Panc1 (cell line): Measurements from ENCODE around the gene PLXNA2. TPM values are rescaled to one million over a fixed set of nuclear protein-coding genes. Genes with fewer than 3 reads are reported as not detected.

Experiments used
- ATAC-seq: fragments of 200-7000 bp; cut with Tn5 transposase; 2 replicates; pipeline ENCODE4 v1.9.1; 2020; ENCODE audit warnings: mild to moderate bottlenecking, moderate library complexity
- BruUV-seq: library from RNA; stranded (reverse); fragments of 400-500 nt; replicated peaks from 2 replicates; lab custom pipeline; 2021; lab: Mats Ljungman, UMichigan
- CTCF ChIA-PET: fragments of 300-600 bp; sonication (Branson Sonifier 250); formaldehyde crosslinking; loops from one replicate; lab custom pipeline; 2022; ENCODE audit warnings: antibody characterized with exemption; lab: Charles Lee
- POLR2A ChIA-PET: fragments of 300-600 bp; sonication (Branson Sonifier 250); formaldehyde crosslinking; loops from one replicate; lab custom pipeline; 2022; ENCODE audit warnings: antibody characterized with exemption; lab: Charles Lee
- DNase-seq: peaks from one replicate; pipeline ENCODE4 v3.0.0-alpha.2; 2010; ENCODE audit warnings: low read depth, low spot score
- H3K27ac ChIP-seq: 2 replicates; pipeline ENCODE4 v1.5.1; 2011; ENCODE audit warnings: mild to moderate bottlenecking, low read length, inconsistent platforms
- H3K27me3 ChIP-seq: fragments of 200-500 bp; sonication (Bioruptor generic); 2 replicates; pipeline ENCODE4 v1.6.0; 2014; ENCODE audit warnings: low read length, inconsistent platforms; ENCODE audit not compliant: control insufficient read depth, insufficient read depth
- H3K36me3 ChIP-seq: fragments of 200-500 bp; sonication (Bioruptor generic); 2 replicates; pipeline ENCODE4 v1.5.1; 2014; ENCODE audit warnings: inconsistent platforms, mild to moderate bottlenecking, low read length, moderate library complexity; ENCODE audit not compliant: control insufficient read depth, insufficient read depth
- H3K4me1 ChIP-seq: 2 replicates; pipeline ENCODE4 v1.5.1; 2011; ENCODE audit warnings: inconsistent platforms, mild to moderate bottlenecking, low read length, moderate library complexity; ENCODE audit not compliant: control insufficient read depth, insufficient read depth
- H3K4me3 ChIP-seq, 2 experiments: 2 replicates each; pipeline ENCODE4 v1.5.1; 2011 to 2012; ENCODE audit warnings: low read depth in 2 of 2, low read length in 2 of 2, mild to moderate bottlenecking in 2 of 2, inconsistent platforms in 1 of 2, moderate library complexity in 1 of 2
- H3K9me3 ChIP-seq: fragments of 200-500 bp; sonication (Bioruptor generic); 2 replicates; pipeline ENCODE4 v1.5.1; 2014; ENCODE audit warnings: low read depth, mild to moderate bottlenecking, inconsistent platforms, low read length, moderate library complexity; ENCODE audit not compliant: control insufficient read depth, insufficient read depth
- CTCF ChIP-seq: fragments of 450-650 bp; IDR thresholded peaks from 2 replicates; pipeline ENCODE4 v1.5.1; 2017; ENCODE audit warnings: mild to moderate bottlenecking
- POLR2AphosphoS5 ChIP-seq: IDR thresholded peaks from 2 replicates; pipeline ENCODE4 v1.6.1; 2012; ENCODE audit warnings: mild to moderate bottlenecking, low read depth, low read length, moderate library complexity
- REST ChIP-seq, 2 experiments: IDR thresholded peaks; 2 replicates each; pipeline ENCODE4 v1.6.1; 2011 to 2012; ENCODE audit warnings: low read depth in 2 of 2, control low read depth in 1 of 2, low read length in 1 of 2, mild to moderate bottlenecking in 1 of 2, moderate library complexity in 1 of 2; ENCODE audit not compliant: insufficient read depth in 1 of 2
- SIN3A ChIP-seq: IDR thresholded peaks from 2 replicates; pipeline ENCODE4 v1.6.1; 2012; ENCODE audit warnings: low read depth, mild to moderate bottlenecking, low read length, moderate library complexity, borderline replicate concordance; ENCODE audit not compliant: insufficient read depth
- TCF7L2 ChIP-seq: IDR thresholded peaks from 2 replicates; pipeline ENCODE4 v1.6.1; 2011; ENCODE audit warnings: mild to moderate bottlenecking, low read depth, low read length, inconsistent platforms
- in situ Hi-C: cut with HindIII; loops from 2 replicates; pipeline ENCODE4 v1.10.0; 2016; ENCODE audit warnings: low sequenced_read_pairs, low pct_unique_long_range_greater_than_20kb
- intact Hi-C: fragments of 100-400 bp; cut with micrococcal nuclease; formaldehyde crosslinking; loops from one replicate; pipeline ENCODE4 v1.10.0; 2022; ENCODE audit not compliant: unreplicated experiment
- total RNA-seq: library from RNA; stranded (reverse); gene quantifications from one replicate; pipeline ENCODE4 v1.2.1, GENCODE V29; 2021; ENCODE audit not compliant: unreplicated experiment

PLXNA2 gene
- total RNA-seq, 1 experiment from 2014 or later = 0.98 TPM

- no peak for TF ChIP-seq TCF7L2
- no peak for TF ChIP-seq SIN3A
- TF ChIP-seq REST (IDR thresholded peaks at IDR 0.05; ENCODE audit: insufficient read depth in 1 of 2, low read depth in 2 of 2, low read length in 1 of 2) = no peak
- no peak for TF ChIP-seq CTCF
- TF ChIP-seq POLR2AphosphoS5 = no peak
- in situ Hi-C loops (no loop called here), intact Hi-C loops (no loop called here)
- CTCF ChIA-PET = no interaction called here
- no peak for ATAC-seq
- Histone ChIP-seq H3K9me3 (no peaks in the 10 kb centered on the region), H3K27me3 (peaks cover 6% of the 10 kb centered on the region), H3K4me3 (no peak overlapping the region), H3K36me3 (no peaks in the 10 kb centered on the region), H3K27ac (no peak overlapping the region), H3K4me1 (no peaks in the 10 kb centered on the region)
- no peak for DNase-seq
- POLR2A ChIA-PET = no interaction called here
- no TSS peak for BruUV-seq
These were observed 207.0 kb downstream of the PLXNA2 start for GRCh38 chr1:208036918-208037766.

GRCh38 chr1:208036106-208036808 is 207.9 kb downstream of the PLXNA2 start:
- H3K36me3 ChIP-seq = no peaks in the 10 kb centered on the region
- ATAC-seq (peak; percentile 74; the same call in 1 of the 2 replicates), DNase-seq (no peak)
- POLR2A ChIA-PET = no interaction called here
- no peaks in the 10 kb centered on the region for H3K9me3 ChIP-seq
- TF ChIP-seq POLR2AphosphoS5 (no peak), CTCF (peak; percentile 60), TCF7L2 (no peak), SIN3A (no peak)
- H3K4me3 ChIP-seq = no peak overlapping the region
- no TSS peak for BruUV-seq
- H3K4me1 ChIP-seq = no peaks in the 10 kb centered on the region
- intact Hi-C loops (no loop called here), in situ Hi-C loops (no loop called here)
- CTCF ChIA-PET = no interaction called here
- H3K27ac ChIP-seq = no peak overlapping the region
- H3K27me3 ChIP-seq = peaks cover 6% of the 10 kb centered on the region
